Islet precursor cell (in vitro differentiated cells): ENCODE measurements around the gene RAPGEF4.
A peak's percentile ranks its signal among the peaks of the same experiment; 100 is the strongest.

Experiments used
- DNase-seq: peaks from one replicate; pipeline ENCODE4 v3.0.0-alpha.2; 2018

Gene RAPGEF4

DNA sequence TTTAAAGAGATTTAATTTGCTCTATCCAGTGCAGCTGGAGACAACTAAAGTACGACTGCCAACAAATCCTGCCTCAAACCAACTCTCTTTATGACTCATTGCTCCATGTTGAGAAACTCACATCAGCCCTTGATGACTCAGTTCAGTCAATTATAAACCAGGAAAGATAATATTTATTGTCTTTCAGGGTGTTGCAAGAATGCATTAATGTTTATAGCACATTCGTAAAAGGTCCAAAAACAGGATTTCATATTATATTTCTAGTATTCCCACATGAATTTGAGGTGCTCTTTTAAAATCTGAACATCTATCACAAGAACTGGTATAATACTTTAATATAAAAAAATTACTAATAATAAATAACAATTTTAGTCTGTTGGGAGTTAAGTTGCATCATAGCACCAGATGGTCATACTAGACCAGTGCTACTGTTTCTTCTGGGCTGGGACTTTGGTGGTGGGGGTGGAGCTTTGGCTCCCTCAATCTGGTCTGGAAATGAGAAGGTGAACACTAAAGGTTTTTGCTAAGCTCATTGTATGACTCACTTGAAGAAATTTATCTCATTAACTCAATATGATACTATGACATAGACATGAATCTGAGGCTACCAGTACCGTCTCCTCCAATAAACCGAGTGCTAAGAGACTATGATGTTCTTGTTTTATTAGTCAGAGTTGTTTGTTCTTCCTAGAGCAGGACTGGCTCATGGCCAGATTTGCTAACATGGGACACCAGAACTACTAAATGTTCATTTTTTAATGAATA is 313.4 kb downstream of the RAPGEF4 start:
- DNase-seq: no peak

DNA sequence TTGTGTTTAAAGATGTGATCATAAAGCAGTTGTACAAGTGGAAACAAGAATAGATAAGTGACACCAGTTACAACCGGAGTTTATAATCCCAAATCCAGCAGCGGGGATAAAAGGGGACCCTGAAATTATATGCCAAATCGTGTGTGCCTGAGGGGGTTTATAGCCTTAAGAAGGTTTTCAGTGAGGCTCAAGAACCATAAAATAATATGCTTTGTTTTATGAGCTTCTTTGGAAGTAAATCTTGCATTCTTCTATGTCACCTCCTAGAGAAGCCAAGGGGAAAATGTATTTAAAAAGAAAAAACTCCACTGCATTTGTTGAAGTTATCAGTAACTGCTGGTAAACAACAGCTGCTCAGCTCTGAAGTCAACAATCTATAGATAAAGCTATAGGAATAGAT is 314.2 kb downstream of the RAPGEF4 start:
- DNase-seq: no peak

DNA sequence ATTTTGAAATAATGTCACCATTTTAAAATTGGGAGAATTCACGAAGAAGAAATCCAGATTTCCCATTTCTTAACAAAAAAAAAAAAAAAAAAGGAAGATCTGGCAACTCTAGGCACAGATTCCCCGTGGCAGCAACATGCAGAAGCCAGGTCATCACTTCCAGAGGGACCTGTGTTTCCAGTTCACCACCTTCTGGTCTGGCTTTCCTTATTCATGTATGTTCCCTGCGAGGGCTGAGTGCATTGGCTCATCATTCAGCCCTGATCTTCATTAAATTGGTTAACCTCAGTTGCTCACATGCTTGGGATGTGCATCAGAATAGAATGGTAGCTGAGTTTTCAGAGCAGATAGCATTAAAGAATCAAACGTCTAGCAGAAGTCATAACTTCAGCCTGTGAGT is 315.0 kb downstream of the RAPGEF4 start:
- no peak for DNase-seq

DNA sequence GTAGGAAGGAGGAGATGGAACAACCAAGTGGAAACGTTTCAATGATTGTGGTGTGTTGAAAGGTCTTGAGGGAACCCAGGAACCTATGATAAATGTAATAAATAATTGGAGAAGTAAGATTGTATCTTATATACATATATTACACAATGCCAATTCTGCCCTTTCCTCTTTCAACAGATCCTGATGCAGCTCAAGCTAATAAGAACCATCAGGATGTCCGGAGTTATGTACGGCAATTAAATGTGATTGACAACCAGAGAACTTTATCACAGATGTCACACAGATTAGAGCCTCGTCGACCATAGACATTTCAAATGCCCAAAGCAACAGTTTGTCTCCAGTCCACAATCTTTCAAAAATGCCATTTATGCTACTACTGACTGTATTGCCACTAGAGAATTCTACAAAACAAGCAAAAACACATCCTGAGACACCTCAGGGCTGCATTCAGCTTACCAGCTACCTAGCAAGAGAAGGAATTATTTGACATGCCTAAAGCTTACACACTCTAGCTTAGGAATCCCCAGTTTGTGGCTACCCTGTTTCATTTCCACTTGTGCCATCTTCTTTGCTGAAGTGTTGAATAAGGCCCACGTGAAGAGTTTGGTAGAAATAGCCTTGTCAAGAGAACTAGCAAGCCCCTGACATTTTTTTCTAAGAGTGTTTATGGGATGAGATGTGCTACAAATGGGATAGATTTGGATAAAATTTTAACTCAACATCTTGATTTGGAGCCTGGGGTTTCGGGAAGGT is 316.0 kb downstream of the RAPGEF4 start:
- no peak for DNase-seq

GRCh38 chr2:173053043-173053699 is 317.5 kb downstream of the RAPGEF4 start:
- no peak for DNase-seq

DNA sequence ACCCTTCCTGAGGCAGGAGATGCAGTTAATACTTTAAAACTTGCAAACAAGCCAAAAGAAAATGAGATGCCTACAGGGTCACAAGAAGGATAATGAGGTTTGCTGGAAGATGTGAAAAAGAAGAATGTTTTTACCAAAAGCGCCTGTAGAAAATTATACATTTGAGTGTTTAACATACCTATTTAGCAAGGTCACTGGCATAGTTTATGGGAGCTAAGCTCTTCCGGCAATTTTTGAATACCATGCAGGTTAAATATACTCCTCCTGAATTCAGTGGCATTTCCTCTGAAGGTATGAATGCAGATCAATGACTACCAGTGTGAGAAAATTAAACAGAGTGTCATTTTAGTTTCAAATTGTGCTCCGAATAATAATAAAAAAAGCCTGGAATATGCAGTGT is 318.8 kb downstream of the RAPGEF4 start:
- no peak for DNase-seq

- DNase-seq: no peak
Measured at GRCh38 chr2:173056705-173057364, 321.2 kb downstream of the RAPGEF4 start.

- no peak for DNase-seq
Measured at GRCh38 chr2:173058097-173058496, 322.5 kb downstream of the RAPGEF4 start.

DNA sequence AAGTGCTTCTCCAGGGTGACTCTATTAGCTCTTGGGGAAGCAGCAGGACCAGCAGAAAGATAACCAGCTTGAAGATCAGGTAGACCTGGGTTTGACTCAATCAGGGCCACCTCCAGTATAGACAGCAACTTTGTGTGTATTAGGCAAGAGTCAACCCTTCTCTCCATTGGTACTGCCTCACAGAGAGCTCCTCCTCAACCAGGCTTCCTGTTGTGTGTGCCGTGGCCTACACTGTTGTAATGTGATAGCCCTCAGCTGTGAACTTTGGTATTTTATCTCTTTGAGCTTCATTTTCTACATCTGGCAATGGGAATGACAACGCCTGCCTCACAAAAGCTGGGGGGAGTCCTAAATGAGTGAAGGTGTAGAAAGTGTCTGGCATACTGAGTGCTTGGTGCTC is 323.0 kb downstream of the RAPGEF4 start:
- DNase-seq: no peak

- no peak for DNase-seq
Measured at GRCh38 chr2:173059292-173059691, 323.6 kb downstream of the RAPGEF4 start.

DNA sequence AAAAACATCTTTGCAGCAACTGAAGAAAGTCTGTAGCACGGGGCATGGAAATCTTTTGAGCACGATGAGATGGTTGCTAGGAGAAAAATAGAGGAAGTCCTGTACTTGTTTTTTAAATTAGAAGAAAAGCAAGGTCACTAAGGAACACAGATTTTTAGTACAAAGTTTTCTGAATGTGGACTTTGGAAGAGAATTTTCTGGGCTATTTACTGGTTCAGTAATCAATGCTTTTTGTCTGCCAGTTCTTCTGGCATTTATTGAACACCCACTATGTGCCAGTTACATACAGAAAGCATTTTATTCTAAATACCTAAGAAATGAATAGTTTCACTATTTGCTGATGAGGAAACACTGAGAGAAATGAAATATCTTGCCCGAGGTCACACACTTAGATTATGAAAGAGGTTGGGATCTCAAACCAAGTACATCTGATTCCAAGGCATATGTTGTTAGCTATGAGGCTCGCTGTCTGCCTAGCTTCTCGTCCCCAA is 324.4 kb downstream of the RAPGEF4 start:
- no peak for DNase-seq

DNA sequence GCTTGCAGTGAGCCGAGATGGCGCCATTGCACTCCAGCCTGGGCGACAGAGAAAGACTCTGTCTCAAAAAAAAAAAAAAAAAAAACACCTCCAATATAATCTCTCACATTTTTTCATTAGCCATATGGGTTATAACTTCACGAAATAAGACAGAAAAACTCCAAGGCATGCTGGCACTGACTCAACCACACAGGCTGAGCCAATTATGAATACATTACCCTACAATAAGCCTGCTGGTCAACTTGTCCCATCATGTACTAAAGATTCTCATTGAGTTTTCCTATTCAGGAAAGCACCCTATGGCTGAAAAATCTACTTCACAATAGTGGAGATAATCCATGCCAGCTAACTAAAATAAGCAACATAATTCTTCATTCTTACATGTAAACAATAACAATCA is 327.2 kb downstream of the RAPGEF4 start:
- DNase-seq: no peak

- no peak for DNase-seq
Measured at GRCh38 chr2:173064151-173064805, 328.6 kb downstream of the RAPGEF4 start.

- DNase-seq: no peak
Measured at GRCh38 chr2:173066887-173067676, 331.4 kb downstream of the RAPGEF4 start.

DNA sequence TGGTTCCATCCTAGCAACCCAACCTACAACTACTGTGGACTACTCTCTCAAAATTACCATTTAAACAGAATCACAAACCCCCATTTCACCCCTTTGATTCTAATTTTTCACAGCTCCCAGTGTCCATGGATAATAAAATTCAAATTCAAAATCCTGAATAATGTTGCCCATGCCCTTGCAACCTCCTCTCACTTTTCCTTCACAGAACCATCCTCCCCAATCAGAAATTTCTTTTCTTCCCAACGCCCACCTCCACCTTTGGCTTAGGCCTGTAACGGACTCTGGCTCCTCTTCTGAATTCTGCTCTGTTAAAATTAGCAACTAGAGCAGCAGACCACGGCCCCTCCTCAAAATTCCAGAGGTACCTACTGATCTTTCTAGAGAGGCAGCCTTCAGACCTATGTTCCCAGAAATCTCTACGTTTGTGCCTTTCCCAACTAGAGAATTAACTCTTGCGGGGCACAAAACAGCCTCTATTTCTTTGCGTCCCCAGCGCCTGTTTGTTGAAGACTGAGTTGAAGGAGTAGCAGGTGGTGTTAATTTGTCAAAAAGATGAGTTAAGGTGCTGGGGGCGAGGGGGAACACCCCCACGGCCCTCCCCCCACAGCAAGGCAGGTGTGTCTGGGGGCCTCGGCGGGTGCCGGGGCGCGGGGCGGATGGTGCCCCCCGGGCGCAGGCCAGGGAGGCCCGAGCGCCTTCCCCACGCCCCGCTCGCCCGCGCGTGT is 339.6 kb downstream of the RAPGEF4 start:
- no peak for DNase-seq

DNA sequence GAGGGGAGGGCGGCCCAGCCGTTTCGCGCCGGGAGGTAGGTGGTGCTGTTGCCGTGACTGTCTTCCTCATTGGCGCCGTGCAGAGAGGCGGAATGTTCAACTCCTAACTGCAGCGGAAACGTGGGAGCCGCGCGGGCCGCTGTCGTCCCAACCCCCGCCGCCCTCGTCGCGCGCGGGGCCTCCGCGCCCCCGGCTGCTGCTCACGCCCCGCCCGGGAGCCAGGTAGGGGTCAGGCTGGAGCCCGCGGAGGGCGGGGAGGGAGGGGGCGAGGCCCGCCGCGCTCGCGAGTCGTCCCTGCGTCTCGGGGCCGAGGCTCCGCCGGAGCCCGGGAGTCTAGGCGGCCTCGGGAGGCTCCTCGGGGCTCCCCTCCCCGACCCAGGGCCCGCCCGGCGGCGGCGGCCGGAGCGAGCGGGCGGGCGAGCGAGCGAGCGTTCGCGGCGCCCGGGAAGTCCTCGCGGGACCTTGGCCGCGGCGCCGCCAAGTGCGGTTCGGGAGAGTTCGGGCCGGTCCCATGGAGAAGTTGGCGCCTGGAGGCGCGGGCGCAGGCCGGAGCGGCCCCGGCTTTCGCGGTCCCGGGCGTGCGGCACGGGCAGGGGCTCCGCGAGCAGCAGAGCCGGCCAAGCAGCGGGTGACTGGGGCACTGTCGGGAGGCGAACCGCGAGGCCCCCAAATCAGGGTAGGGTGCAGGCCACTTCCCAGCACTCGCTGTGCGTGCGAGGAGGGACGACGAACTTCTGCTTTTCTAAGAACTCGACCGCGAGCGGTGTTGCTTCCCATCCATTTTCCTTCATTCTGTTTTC is 340.3 kb downstream of the RAPGEF4 start, which contains the start of gene MAP3K20:
TSS of gene MAP3K20 (plus strand) at position 66 of the 800 bp plus-strand sequence. CDS start 15,186 bp downstream, outside the sequence.
- DNase-seq: peak; percentile 75

GRCh38 chr2:173076581-173077345 is 341.1 kb downstream of the RAPGEF4 start:
- peak; percentile 65 for DNase-seq

- no peak for DNase-seq
Measured at GRCh38 chr2:173077506-173078177, 342.0 kb downstream of the RAPGEF4 start.

GRCh38 chr2:173079141-173079540 is 343.5 kb downstream of the RAPGEF4 start:
- DNase-seq: no peak
